ENCODE measurements around the gene HYDIN. TPM values are rescaled to one million over a fixed set of nuclear protein-coding genes. Genes with fewer than 3 reads are reported as not detected.
A peak's percentile ranks its signal among the peaks of the same experiment; 100 is the strongest.

Gene HYDIN
- total RNA-seq (1 to 10 TPM in 7 of 9 donors, under 1 TPM in 2; 0.26 to 5.1 (median 1.9) TPM), polyA plus RNA-seq (1 to 10 TPM in 2 of 3 donors, under 1 TPM in 1; 0.77 to 1.6 (median 1.4) TPM)
- long read RNA-seq, donor 1 = 0 reads
- long read RNA-seq, donor 2 = 0 reads
- long read RNA-seq, donor 3 = 0 reads
- long read RNA-seq, donor 4 = 0 reads
- long read RNA-seq, donor 5 = 0 reads
- long read RNA-seq, donor 6 = 0 reads
- long read RNA-seq, donor 7 = 0 reads
- long read RNA-seq, donor 8 = 0 reads
- long read RNA-seq, donor 9 = 0 reads
- long read RNA-seq, donor 10 = 0 reads

GRCh38 chr16:71230122-71230845 lies at the start of gene HYDIN:
Gene HYDIN, minus strand, starts transcription at chr16:71230722. Its CDS starts 43,827 bp downstream, at chr16:71186895.
- intact Hi-C loops (cut with DNase I) = no loop called here
- DNase-seq = peak; percentile 37 to 86 (median 70)

GRCh38 chr16:71276589-71277334 lies 46.2 kb upstream of the HYDIN start:
- H3K4me3 ChIP-seq = no peak overlapping the region
- no peak for TF ChIP-seq POLR2A (IDR thresholded peaks at IDR 0.05)
- no peak for TF ChIP-seq CTCF (IDR thresholded peaks at IDR 0.05)
- no peaks in the 10 kb centered on the region for H3K4me1 ChIP-seq (replicated peaks in 1 of 2)
- intact Hi-C loops (cut with DNase I) = no loop called here
- WGBS, 4 donors = 89 to 94% (median 90%) methylated on average over 4 of the region's 4 CpGs
- no peak overlapping the region for H3K27ac ChIP-seq
- no peak for DNase-seq
- H3K27me3 ChIP-seq = no peaks in the 10 kb centered on the region
- H3K9me3 ChIP-seq (replicated peaks in 1 of 3) = no peaks in the 10 kb centered on the region
- H3K36me3 ChIP-seq (replicated peaks in 1 of 2) = no peaks in the 10 kb centered on the region

More at GRCh38 chr16:71230122-71230845, at the start of gene HYDIN:
- H3K27me3 ChIP-seq = peaks cover 3% of the 10 kb centered on the region
- H3K4me3 ChIP-seq = peak within 1 kb of the TSS in 1 of 4 donors; percentile 33
- no peaks in the 10 kb centered on the region for H3K36me3 ChIP-seq (replicated peaks in 1 of 2)
- no peaks in the 10 kb centered on the region for H3K9me3 ChIP-seq (replicated peaks in 1 of 3)
- no peak within 1 kb of the TSS for H3K27ac ChIP-seq
- TF ChIP-seq POLR2A (IDR thresholded peaks at IDR 0.05) = no peak
- no peak for TF ChIP-seq CTCF (IDR thresholded peaks at IDR 0.05)
- 8 to 12% (median 9%) methylated on average over 28 to 38 of the region's 38 CpGs for WGBS, 4 donors
- H3K4me1 ChIP-seq (replicated peaks in 1 of 2) = no peaks in the 10 kb centered on the region

DNA sequence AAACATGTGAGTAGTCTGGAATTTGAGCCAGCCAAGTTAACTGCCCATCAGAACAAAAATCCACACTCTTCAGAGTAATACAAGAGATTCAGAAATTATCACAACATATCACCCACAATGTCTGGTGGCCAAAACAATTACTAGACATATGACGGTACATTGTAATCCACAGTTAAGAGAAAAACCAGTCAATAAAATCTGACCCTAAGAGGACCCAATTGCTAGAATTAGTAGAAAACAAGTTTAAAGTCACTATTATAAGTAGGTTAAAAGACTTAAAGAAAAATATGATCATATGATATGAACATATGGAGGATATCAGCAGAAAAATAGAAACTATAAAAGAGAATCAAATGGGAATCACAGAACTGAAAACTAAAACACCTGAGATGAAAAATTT lies 42.9 kb upstream of the HYDIN start:
- Histone ChIP-seq H3K9me3 (replicated peaks in 1 of 3) (no peaks in the 10 kb centered on the region), H3K27ac (no peak overlapping the region), H3K4me1 (replicated peaks in 1 of 2) (no peaks in the 10 kb centered on the region), H3K36me3 (replicated peaks in 1 of 2) (no peaks in the 10 kb centered on the region), H3K4me3 (no peak overlapping the region), H3K27me3 (no peaks in the 10 kb centered on the region)
- TF ChIP-seq CTCF (IDR thresholded peaks at IDR 0.05) = no peak
- no peak for TF ChIP-seq POLR2A (IDR thresholded peaks at IDR 0.05)
- WGBS, 4 donors = 86 to 100% (median 95%) methylated on average over 1 of the region's 1 CpG
- intact Hi-C loops (cut with DNase I) = no loop called here
- no peak for DNase-seq

GRCh38 chr16:71264299-71264698 lies 33.8 kb upstream of the HYDIN start:
- H3K9me3 ChIP-seq (replicated peaks in 1 of 3) = no peaks in the 10 kb centered on the region
- TF ChIP-seq CTCF (IDR thresholded peaks at IDR 0.05) = no peak
- TF ChIP-seq POLR2A (IDR thresholded peaks at IDR 0.05) = no peak
- peaks cover 9% of the 10 kb centered on the region for H3K27me3 ChIP-seq
- H3K36me3 ChIP-seq (replicated peaks in 1 of 2) = no peaks in the 10 kb centered on the region
- H3K4me3 ChIP-seq = no peak overlapping the region
- no peaks in the 10 kb centered on the region for H3K4me1 ChIP-seq (replicated peaks in 1 of 2)
- WGBS, 4 donors = 47 to 60% (median 47%) methylated on average over 3 of the region's 3 CpGs
- H3K27ac ChIP-seq = no peak overlapping the region
- intact Hi-C loops (cut with DNase I) = no loop called here
- DNase-seq = no peak

Data from adrenal gland (tissue), 19 donors.